Astrocyte of the spinal cord (primary cell): ENCODE data around the gene DDX49.
"Not testable (repeated sequence)": the region's sequence is repeated elsewhere in the genome, so short reads cannot be mapped to it uniquely, and the experiment has no call there.

Source experiments
- DNase-seq: peaks from one replicate; pipeline ENCODE4 v3.0.0; 2011; ENCODE audit warnings: low read depth, low spot score
- H3K4me3 ChIP-seq: 2 replicates; pipeline ENCODE4 v1.5.1; 2011; ENCODE audit warnings: low read depth, mild to moderate bottlenecking, low read length, moderate library complexity
- in situ Hi-C: cut with HindIII; loops from 2 replicates; pipeline ENCODE4 v1.10.0; 2017; ENCODE audit warnings: low sequenced_read_pairs
- TF ChIP-seq, protein P1 (sequence below): IDR thresholded peaks from 2 replicates; pipeline ENCODE4 v1.5.1; 2012; ENCODE audit warnings: low read depth, mild to moderate bottlenecking, low read length, inconsistent platforms

The DDX49 gene

DNA sequence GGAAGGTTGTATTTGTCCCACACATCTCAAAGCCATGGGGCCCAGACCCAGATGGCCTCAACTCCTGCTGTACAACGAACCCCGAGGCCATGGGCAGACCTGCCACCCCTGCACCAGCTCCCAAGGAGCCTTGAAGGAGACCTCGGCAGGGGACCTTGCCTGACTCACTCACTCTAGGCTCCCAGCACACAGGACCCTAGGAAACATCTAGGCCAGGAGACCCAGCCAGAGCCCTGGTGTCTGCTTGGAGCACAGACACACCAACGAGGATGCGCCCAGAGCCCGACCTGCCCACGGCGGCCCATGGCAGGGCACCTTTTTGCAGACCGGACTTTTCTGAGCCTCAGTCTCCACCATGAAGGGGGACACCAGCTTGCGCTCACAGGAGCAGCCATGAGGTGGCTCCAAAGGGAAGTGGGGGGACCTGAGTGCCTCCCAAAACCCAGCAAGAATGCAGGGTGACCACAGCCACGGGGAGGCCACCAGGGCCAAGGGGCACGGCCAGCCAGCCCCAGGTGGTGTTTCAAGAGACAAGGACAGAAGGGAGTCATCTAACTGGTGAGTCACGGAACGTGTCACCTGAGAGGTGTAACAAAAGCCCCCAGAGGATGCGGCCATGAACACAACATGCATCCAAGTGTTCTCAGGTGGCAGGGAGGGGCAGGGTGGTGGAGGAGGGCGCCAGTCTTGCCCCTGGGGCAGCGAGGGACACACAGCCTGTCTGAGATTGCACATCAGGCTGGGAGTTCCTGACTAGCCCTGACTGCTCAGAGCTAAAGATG lies 18.6 kb upstream of the DDX49 start:
- TF ChIP-seq, protein P1, sequence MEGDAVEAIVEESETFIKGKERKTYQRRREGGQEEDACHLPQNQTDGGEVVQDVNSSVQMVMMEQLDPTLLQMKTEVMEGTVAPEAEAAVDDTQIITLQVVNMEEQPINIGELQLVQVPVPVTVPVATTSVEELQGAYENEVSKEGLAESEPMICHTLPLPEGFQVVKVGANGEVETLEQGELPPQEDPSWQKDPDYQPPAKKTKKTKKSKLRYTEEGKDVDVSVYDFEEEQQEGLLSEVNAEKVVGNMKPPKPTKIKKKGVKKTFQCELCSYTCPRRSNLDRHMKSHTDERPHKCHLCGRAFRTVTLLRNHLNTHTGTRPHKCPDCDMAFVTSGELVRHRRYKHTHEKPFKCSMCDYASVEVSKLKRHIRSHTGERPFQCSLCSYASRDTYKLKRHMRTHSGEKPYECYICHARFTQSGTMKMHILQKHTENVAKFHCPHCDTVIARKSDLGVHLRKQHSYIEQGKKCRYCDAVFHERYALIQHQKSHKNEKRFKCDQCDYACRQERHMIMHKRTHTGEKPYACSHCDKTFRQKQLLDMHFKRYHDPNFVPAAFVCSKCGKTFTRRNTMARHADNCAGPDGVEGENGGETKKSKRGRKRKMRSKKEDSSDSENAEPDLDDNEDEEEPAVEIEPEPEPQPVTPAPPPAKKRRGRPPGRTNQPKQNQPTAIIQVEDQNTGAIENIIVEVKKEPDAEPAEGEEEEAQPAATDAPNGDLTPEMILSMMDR = no peak
- no peak overlapping the region for H3K4me3 ChIP-seq
- in situ Hi-C loops = no loop called here
- no peak for DNase-seq

DNA sequence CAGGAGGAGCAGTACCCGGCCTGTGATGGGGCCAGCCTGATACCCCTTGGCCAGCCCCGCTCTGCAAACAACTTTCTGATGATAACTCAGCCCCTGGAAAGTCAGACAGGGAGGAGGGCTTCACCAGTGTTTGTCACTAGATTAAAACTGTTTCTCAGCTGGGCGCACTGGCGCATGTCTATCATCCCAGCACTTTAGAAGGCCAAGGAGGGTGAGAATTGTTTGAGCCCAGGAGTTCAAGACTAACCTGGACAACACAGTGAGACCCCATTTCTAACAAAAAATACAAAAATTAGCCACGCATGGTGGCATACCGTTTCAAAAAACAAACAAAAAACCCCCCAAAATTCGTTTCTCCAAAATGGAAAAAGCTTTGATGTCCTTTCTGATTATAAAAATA lies 18.0 kb upstream of the DDX49 start:
- no peak for DNase-seq

DNA sequence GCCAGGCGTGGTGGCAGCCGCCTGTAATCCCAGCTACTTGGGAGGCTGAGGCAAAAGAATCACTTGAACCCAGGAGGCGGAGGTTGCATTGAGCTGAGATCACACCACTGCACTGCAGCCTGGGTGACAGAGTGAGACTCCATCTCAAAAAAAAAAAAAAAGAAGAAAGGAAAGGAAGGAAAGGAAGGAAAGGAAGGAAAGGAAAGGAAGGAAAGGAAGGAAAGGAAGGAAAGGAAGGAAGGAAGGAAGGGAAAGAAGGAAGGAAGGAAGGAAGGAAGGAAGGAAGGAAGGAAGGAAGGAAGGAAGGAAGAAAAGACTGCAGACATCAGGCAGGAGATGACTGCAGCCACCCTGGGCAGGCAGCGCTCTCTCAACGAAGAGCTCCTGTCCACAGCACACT lies 17.0 kb upstream of the DDX49 start:
- H3K4me3 ChIP-seq, in situ Hi-C loops, DNase-seq: not testable (repeated sequence)

More for the DNA sequence above, 18.0 kb upstream of the DDX49 start:
- in situ Hi-C loops = no loop called here
- TF ChIP-seq, protein P1 = no peak
- H3K4me3 ChIP-seq = no peak overlapping the region

DNA sequence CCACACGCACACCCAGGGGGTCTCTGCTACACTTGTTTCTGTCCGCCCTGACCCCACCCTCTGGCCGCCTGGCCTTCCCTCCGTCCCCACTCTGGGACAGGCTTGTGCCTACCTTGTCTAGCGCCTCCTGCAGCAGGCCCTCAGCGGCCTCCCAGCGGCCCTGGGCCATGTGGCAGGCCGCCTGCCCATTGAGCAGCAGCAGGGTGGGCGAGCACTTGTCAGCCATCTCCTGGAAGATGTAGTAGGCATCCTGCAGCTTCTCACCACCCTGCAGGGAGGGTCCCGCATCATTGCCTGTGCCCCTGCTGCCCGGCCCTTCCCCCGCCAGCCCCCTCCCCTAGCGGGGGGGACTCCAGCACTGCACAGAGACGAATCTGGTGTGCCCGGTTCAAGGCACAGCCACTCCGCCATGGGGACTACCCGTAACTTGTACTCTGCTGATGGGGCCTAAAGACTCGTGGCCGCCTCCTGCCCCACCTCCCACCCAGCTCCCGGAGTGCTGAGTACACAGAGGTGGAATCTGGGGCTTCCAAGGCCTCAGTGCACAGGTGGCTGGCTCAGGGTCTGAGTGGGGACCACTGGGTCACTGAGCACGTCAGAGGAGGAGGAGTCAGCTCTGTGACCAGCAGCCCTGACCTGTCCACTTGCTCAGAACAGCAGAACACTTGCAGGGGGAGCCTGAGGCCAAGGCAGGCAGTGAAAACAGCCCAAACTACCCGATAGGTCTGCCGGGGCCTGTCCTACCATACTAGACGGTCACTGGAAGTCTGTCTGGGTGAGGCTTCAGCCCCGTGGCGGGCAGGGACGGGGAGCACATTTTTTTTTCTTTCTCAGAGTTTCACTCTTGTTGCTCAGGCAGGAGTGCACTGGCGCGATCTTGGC lies 16.1 kb upstream of the DDX49 start:
- TF ChIP-seq, protein P1 = no peak
- in situ Hi-C loops = no loop called here
- H3K4me3 ChIP-seq = no peak overlapping the region
- no peak for DNase-seq

DNA sequence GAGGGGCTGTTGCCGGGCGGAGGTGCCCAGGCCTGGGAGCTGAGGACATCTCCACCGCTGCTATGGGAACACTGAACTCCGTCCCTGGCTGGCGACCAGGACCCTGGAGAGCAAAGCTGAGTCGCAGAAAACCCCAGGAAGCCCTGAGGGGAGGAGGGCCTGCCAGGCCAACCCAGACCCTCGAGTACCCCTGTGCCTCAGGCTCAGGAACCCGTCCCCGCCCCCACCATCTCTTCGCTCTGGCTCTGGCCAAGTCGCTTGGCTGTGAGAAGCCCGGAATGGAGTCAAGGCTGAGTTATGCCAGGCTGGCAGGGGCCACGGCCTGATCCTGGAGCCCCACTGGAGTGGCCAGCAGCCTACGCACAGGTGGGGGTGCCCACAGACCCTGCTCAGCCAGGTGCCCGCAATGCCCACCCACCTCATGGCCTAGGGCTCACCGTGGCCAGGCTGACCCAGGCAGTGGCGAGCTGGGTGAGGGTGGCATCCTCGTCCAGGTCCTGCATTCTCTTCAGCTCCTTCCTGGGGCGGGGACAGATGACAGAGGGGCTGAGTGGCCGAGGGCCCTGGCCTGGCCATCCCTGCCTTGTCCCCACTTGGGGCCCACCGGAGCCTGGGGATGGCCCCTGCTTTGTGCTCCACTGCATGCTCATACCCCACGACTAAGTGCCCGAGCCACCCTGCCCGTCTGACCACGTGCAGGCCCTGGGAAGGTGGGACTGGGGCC lies 15.0 kb upstream of the DDX49 start:
- in situ Hi-C loops = no loop called here
- TF ChIP-seq, protein P1 = no peak
- no peak overlapping the region for H3K4me3 ChIP-seq
- DNase-seq = no peak

DNA sequence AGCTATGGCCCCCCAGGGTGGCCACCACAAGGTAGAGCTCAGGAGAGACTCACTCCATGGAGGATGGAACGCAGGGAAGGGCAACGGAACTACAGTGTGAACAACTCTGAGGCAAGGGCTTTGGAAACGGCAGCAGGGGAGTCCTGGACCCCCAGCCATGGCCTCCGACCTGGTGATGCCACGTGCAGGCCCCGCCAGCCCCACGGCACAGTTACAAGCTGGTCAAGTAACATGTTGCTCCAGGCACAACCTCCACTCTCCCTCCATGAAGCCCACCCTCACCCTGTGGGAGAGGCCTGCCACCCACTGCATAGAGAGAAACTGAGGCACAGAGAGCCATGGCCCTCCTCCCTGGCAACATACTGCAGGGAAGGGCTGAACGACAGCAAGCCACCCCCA lies 14.5 kb upstream of the DDX49 start:
- no peak overlapping the region for H3K4me3 ChIP-seq
- TF ChIP-seq, protein P1 = no peak
- no peak for DNase-seq
- in situ Hi-C loops = no loop called here
